CD8-positive, alpha-beta memory T cell (primary cell): ENCODE data around the gene PYROXD2. TPM values are rescaled to one million over a fixed set of nuclear protein-coding genes. Genes with fewer than 3 reads are reported as not detected.

Experiments
- CTCF ChIA-PET: fragments of 350-600 bp; sonication (Branson Sonifier 250); formaldehyde crosslinking; loops from one replicate; lab custom pipeline; 2021; ENCODE audit warnings: antibody characterized with exemption; lab: Charles Lee
- POLR2A ChIA-PET: fragments of 350-600 bp; sonication (Branson Sonifier 250); formaldehyde crosslinking; loops from one replicate; lab custom pipeline; 2021; ENCODE audit warnings: antibody characterized with exemption; lab: Charles Lee
- DNase-seq, 5 donors: peaks; one replicate each; pipeline versions ENCODE4 v3.0.0 to v3.0.0-alpha.2; 2020 to 2022; ENCODE audit warnings: mixed read lengths in 1 of 5
- H3K27ac ChIP-seq: one replicate; pipeline ENCODE4 v1.7.0; 2013; ENCODE audit warnings: low read depth, mild to moderate bottlenecking, low read length, moderate library complexity
- H3K27me3 ChIP-seq: 2 replicates; pipeline ENCODE4 v1.7.0; 2013; ENCODE audit warnings: low read length, mild to moderate bottlenecking; ENCODE audit not compliant: insufficient read depth, poor library complexity, severe bottlenecking
- H3K36me3 ChIP-seq: 2 replicates; pipeline ENCODE4 v1.7.0; 2013; ENCODE audit warnings: mild to moderate bottlenecking, low read length, moderate library complexity; ENCODE audit not compliant: insufficient read depth
- H3K4me1 ChIP-seq: 2 replicates; pipeline ENCODE4 v1.7.0; 2013; ENCODE audit warnings: mild to moderate bottlenecking, low read length, moderate library complexity; ENCODE audit not compliant: insufficient read depth
- H3K4me3 ChIP-seq: 2 replicates; pipeline ENCODE4 v1.7.0; 2013; ENCODE audit warnings: mild to moderate bottlenecking, low read length
- H3K9me3 ChIP-seq: 2 replicates; pipeline ENCODE4 v1.7.0; 2013; ENCODE audit warnings: mild to moderate bottlenecking, low read length
- H3K27ac Mint-ChIP-seq, 8 donors: one replicate each; pipeline ENCODE4 v1.8.0; 2020 to 2021; ENCODE audit warnings: mixed read lengths in 8 of 8, mild to moderate bottlenecking in 6 of 8, inconsistent platforms in 3 of 8, moderate library complexity in 3 of 8
- H3K27me3 Mint-ChIP-seq, 2 donors: one replicate each; pipeline ENCODE4 v1.8.0; 2020 to 2021; ENCODE audit warnings: mixed read lengths in 2 of 2, mild to moderate bottlenecking in 1 of 2, moderate library complexity in 1 of 2
- H3K36me3 Mint-ChIP-seq, 3 donors: one replicate each; pipeline ENCODE4 v1.8.0; 2020 to 2021; ENCODE audit warnings: mixed read lengths in 3 of 3, inconsistent platforms in 1 of 3, mild to moderate bottlenecking in 1 of 3
- H3K4me1 Mint-ChIP-seq, 3 donors: one replicate each; pipeline ENCODE4 v1.8.0; 2020 to 2021; ENCODE audit warnings: mixed read lengths in 3 of 3, inconsistent platforms in 1 of 3, mild to moderate bottlenecking in 1 of 3
- H3K4me3 Mint-ChIP-seq, 7 donors: one replicate each; pipeline ENCODE4 v1.8.0; 2020 to 2021; ENCODE audit warnings: mixed read lengths in 7 of 7, mild to moderate bottlenecking in 6 of 7, moderate library complexity in 4 of 7, inconsistent platforms in 2 of 7
- H3K9me3 Mint-ChIP-seq, 5 donors: one replicate each; pipeline ENCODE4 v1.8.0; 2020 to 2022; ENCODE audit warnings: mixed read lengths in 5 of 5, mild to moderate bottlenecking in 3 of 5, moderate library complexity in 2 of 5, inconsistent platforms in 1 of 5
- polyA plus RNA-seq: library from polyadenylated mRNA; unstranded; fragments of 300-500 nt; fragmentation: Illumina TruSeq; gene quantifications from one replicate; pipeline ENCODE4 v1.2.3, GENCODE V29; 2021
- total RNA-seq, 2 experiments: library from RNA; stranded (reverse); gene quantifications; one replicate each; pipeline ENCODE4 v1.2.3, GENCODE V29; 2021

Gene PYROXD2
- total RNA-seq (1 to 10 TPM; 3.6 to 4.0 TPM), polyA plus RNA-seq (5.3 TPM)

DNA sequence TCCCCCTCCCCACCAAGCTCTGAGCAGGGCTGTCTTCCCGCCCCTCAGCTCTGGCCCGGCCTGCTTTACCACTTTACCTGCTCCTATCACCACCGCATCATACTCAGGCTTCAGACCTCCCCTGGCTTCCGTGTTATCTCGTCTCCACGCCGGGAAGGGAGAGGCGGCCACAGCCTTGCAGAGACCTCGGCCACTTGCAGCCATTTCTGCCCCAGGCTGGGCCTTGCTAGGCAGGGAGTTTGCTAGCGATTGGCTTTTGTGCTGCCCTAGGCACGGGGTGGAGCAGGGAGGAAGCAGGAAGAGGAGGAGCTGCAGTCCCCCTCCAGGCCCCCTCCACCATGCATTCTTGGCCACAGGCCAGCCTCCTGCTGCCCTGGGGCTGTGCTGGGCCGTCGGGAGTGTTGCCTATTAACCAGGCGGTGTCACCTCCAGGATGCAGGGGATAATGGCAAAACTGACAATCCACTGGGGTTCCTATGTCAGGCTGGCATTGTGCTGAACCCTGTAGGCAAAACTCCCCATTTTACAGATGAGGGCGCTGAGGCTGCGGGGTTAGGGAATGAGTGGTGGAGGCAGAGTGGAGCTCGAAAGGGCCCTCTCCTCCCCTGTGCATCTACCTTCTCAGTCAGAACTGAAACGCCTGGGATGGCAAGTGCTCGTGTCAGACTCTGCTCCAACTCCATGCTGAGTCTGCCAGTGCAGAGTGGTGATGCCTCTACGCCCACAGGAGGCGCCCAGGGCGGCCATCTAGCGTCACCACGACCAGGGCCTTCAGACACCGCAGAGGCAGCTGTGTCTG, at the start of gene PYROXD2:
PYROXD2 (minus strand) TSS at position 251 of the 799 bp plus-strand sequence; CDS start at position 204, 47 bp downstream.
- peaks cover 16% of the 10 kb centered on the region for H3K4me1 ChIP-seq
- peak within 1 kb of the TSS; percentile 68 for H3K4me3 ChIP-seq
- H3K4me1 Mint-ChIP-seq, result peaks cover 17 to 36% (median 30%) of the 10 kb centered on the region in 3 donors
- ChIA-PET CTCF (interaction anchor here (1.5 kb wide), 1 partner anchor 10 kb away, joined by 7 read pairs; no protein-coding TSS in a partner anchor), POLR2A (interaction anchor here (0.5 kb wide), 1 partner anchor 301 kb away, joined by 3 read pairs; no protein-coding TSS in a partner anchor)
- peak within 1 kb of the TSS; percentile 86 to 98 (median 95) for H3K4me3 Mint-ChIP-seq
- H3K36me3 ChIP-seq, result peaks cover 6% of the 10 kb centered on the region
- no peaks in the 10 kb centered on the region for H3K27me3 Mint-ChIP-seq
- H3K27ac Mint-ChIP-seq, result peak within 1 kb of the TSS; percentile 67 to 98 (median 94)
- DNase-seq, result peak in 4 of 5 donors; percentile 52 to 63 (median 58)
- H3K27me3 ChIP-seq, result no peaks in the 10 kb centered on the region
- peaks cover 0 to 42% (median 6%) of the 10 kb centered on the region in 3 donors for H3K36me3 Mint-ChIP-seq
- H3K27ac ChIP-seq, result peak within 1 kb of the TSS; percentile 52
- H3K9me3 Mint-ChIP-seq, result no peaks in the 10 kb centered on the region
- H3K9me3 ChIP-seq, result no peaks in the 10 kb centered on the region

DNA sequence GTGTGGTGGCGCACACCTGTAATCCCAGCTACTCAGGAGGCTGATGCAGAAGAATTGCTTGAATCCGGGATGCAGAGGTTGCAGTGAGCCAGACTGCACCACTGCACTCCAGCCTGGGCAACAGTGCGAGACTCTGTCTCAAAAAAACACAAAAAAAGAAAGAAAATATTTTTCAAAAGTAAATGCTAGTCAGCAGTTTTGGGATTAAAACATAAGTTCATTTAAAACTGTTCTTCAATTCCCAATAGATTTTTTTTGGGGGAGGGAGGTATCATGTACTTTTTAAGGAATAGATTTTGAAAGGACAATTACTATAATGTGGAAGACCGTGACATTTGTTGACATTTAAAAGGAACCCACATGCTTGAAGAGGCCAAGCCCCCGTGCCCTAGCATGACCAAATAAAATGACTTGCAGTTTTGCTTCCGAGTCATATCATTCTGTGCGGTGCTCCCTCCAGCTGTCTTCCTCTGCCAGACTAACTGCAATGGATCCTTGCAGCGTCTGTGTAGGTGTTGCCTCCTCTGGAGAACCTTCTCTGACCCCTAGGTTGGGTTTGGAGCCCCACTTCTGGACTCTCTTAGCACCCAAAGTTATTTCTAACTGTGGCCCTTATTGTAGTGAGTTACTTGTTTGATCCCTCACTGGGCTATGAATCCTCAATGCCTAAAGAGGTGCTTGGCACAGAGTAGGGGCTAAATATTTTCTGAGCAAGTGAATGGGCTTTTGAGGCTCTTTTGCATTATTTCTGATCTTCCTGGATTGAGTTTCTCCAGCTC, 49.2 kb upstream of the PYROXD2 start:
- H3K9me3 Mint-ChIP-seq, result no peaks in the 10 kb centered on the region
- no peak overlapping the region for H3K27ac ChIP-seq
- DNase-seq, result no peak

GRCh38 chr10:98463016-98463415, 48.0 kb upstream of the PYROXD2 start:
- Histone ChIP-seq H3K4me3 (no peak overlapping the region), H3K27ac (no peak overlapping the region), H3K27me3 (no peaks in the 10 kb centered on the region), H3K4me1 (no peaks in the 10 kb centered on the region), H3K36me3 (no peaks in the 10 kb centered on the region), H3K9me3 (no peaks in the 10 kb centered on the region)
- peaks cover 10 to 16% of the 10 kb centered on the region in 2 donors for H3K27me3 Mint-ChIP-seq
- H3K9me3 Mint-ChIP-seq, result no peaks in the 10 kb centered on the region
- H3K4me1 Mint-ChIP-seq, result peaks cover 0 to 5% (median 4%) of the 10 kb centered on the region in 3 donors
- CTCF ChIA-PET, result no interaction called here
- H3K4me3 Mint-ChIP-seq, result no peak overlapping the region
- H3K27ac Mint-ChIP-seq, result no peak overlapping the region
- POLR2A ChIA-PET, result no interaction called here
- DNase-seq, result no peak
- peaks cover 0 to 4% (median 2%) of the 10 kb centered on the region in 3 donors for H3K36me3 Mint-ChIP-seq

More for the DNA sequence above, 49.2 kb upstream of the PYROXD2 start:
- Mint-ChIP-seq H3K4me1 (peaks cover 5 to 11% (median 9%) of the 10 kb centered on the region in 3 donors), H3K4me3 (no peak overlapping the region), H3K27ac (no peak overlapping the region), H3K27me3 (peaks cover 7% of the 10 kb centered on the region in 2 donors), H3K36me3 (peaks cover 0 to 4% (median 2%) of the 10 kb centered on the region in 3 donors)
- H3K36me3 ChIP-seq, result no peaks in the 10 kb centered on the region
- ChIA-PET POLR2A (no interaction called here), CTCF (interaction anchor here (1.5 kb wide), 1 partner anchor 38 kb away, joined by 3 read pairs; no protein-coding TSS in a partner anchor)
- no peak overlapping the region for H3K4me3 ChIP-seq
- no peaks in the 10 kb centered on the region for H3K27me3 ChIP-seq
- no peaks in the 10 kb centered on the region for H3K9me3 ChIP-seq
- H3K4me1 ChIP-seq, result no peaks in the 10 kb centered on the region

- H3K4me1 Mint-ChIP-seq, result no peaks in the 10 kb centered on the region
- peaks cover 6 to 23% of the 10 kb centered on the region in 2 donors for H3K27me3 Mint-ChIP-seq
- no peaks in the 10 kb centered on the region for H3K36me3 ChIP-seq
- no peaks in the 10 kb centered on the region for H3K9me3 Mint-ChIP-seq
- no peak overlapping the region for H3K27ac Mint-ChIP-seq
- H3K4me1 ChIP-seq, result no peaks in the 10 kb centered on the region
- H3K9me3 ChIP-seq, result no peaks in the 10 kb centered on the region
- CTCF ChIA-PET, result no interaction called here
- no peaks in the 10 kb centered on the region for H3K27me3 ChIP-seq
- POLR2A ChIA-PET, result no interaction called here
- peaks cover 0 to 4% (median 0%) of the 10 kb centered on the region in 3 donors for H3K36me3 Mint-ChIP-seq
- peak overlapping the region; percentile 47 for H3K27ac ChIP-seq
- no peak overlapping the region for H3K4me3 ChIP-seq
- H3K4me3 Mint-ChIP-seq, result no peak overlapping the region
- no peak for DNase-seq
These were observed 46.5 kb upstream of the PYROXD2 start for GRCh38 chr10:98461500-98461842.

DNA sequence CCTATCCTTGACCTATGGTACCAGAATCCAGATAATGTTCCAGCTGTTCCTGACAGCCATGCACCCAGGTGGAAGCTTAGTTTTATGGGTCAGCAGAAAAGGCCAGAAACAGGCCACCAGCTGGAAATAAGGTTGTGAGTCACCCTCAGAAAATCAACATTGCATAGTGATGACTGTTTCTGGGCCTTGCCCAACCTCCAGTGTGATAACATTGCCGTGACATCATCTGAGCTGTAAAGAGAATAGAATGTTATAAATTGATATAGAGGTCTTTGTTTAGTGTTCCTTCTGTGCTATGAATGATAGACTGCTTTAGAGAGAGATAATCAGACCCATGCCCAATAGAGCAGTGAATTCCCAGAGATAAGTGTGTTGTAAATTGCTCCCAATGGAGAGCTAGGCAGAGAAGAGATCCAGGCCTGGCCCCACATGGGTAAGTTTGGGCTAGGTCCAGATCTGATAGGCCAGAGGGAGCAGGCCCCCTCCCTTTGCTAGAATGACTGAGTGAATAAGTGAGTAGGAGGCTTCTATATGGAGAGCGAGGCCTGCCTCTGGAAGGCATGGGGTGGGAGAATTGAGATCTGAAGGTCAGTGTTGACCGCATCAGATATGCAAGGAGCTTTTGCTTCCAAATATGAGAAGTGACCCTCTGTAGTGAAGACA, 46.0 kb upstream of the PYROXD2 start:
- H3K4me3 ChIP-seq, result no peak overlapping the region
- no peaks in the 10 kb centered on the region for H3K9me3 ChIP-seq
- CTCF ChIA-PET, result no interaction called here
- H3K36me3 ChIP-seq, result no peaks in the 10 kb centered on the region
- DNase-seq, result no peak
- Mint-ChIP-seq H3K36me3 (peaks cover 0 to 4% (median 0%) of the 10 kb centered on the region in 3 donors), H3K27me3 (peaks cover 6 to 23% of the 10 kb centered on the region in 2 donors), H3K4me1 (no peaks in the 10 kb centered on the region), H3K4me3 (no peak overlapping the region), H3K27ac (no peak overlapping the region), H3K9me3 (no peaks in the 10 kb centered on the region)
- H3K4me1 ChIP-seq, result no peaks in the 10 kb centered on the region
- POLR2A ChIA-PET, result no interaction called here
- peak overlapping the region; percentile 47 for H3K27ac ChIP-seq
- no peaks in the 10 kb centered on the region for H3K27me3 ChIP-seq

DNA sequence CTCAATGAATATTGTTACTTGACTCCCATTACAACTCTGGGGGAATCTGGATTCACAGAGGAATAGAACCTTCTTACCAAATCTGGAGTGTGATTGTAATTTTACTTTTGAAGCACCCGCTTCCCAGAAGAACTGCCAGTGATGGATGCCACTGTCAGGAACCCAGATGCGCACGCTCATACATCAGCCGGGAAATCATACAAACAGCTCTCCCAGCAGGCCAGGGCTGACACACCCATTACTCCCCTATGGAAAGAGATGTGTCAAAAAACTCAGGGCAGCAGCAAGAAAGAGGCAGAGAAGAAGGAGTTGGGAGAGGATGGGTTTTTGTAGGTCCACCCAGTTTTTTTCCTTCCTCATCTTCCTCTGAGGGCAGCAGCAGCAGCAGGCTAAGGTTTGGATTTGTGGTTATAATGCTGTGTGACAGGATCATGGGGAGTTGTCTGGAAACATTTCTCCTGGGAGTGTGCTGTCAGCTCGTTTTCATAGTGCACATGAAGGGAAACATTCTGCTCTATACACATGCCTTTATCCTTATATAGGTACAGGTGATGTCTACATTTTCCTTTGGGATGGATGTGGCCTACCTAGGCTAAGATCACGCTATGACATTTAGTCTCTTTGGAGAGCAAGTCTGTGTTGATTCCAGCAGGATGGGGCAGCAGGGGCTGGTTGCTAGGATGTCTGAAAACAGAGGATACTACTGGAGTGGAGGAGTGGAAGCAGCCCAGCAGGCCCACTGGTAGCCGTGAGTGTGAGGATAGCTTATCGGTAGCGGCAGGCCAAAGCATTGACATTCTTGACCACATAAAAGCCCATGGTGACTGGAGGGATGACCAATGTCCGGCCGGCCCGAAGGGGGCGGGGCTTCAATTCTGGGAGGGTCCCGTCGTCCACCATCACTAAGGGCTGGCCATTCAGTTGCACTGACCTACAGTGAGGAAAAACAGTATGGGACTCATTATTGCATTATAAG, 44.1 kb upstream of the PYROXD2 start:
- peaks cover 10 to 23% of the 10 kb centered on the region in 2 donors for H3K27me3 Mint-ChIP-seq
- Histone ChIP-seq H3K27ac (no peak overlapping the region), H3K4me1 (no peaks in the 10 kb centered on the region), H3K36me3 (no peaks in the 10 kb centered on the region), H3K9me3 (no peaks in the 10 kb centered on the region), H3K27me3 (no peaks in the 10 kb centered on the region), H3K4me3 (no peak overlapping the region)
- ChIA-PET CTCF (interaction anchor here (2.3 kb wide), 1 partner anchor 9 kb away, joined by 12 read pairs; no protein-coding TSS in a partner anchor), POLR2A (no interaction called here)
- no peak overlapping the region for H3K27ac Mint-ChIP-seq
- H3K4me1 Mint-ChIP-seq, result no peaks in the 10 kb centered on the region
- no peaks in the 10 kb centered on the region for H3K9me3 Mint-ChIP-seq
- DNase-seq, result no peak
- H3K4me3 Mint-ChIP-seq, result no peak overlapping the region
- peaks cover 0 to 4% (median 0%) of the 10 kb centered on the region in 3 donors for H3K36me3 Mint-ChIP-seq

DNA sequence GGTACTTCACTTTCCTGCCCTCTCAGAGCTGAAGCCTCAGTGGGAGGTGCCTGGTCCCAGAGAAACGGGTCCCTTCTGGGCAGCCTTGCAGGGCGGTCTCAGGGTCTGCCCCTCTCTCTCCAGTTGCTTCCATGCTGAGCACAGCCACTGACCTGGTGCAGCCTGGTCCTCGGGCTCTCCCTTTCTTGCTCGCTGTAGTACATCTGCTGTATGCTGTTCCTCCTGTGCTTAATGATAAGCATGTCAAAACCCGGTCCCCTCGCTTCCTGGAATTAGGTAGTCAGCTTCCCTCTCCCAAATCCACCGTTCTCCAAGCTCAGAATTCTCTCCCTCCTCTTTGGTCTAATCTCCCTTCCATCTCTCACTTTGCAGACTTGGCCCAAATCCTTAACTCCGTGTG, 42.7 kb upstream of the PYROXD2 start:
- Mint-ChIP-seq H3K27ac (no peak overlapping the region), H3K9me3 (no peaks in the 10 kb centered on the region), H3K27me3 (peaks cover 10 to 30% of the 10 kb centered on the region in 2 donors), H3K36me3 (peaks cover 0 to 4% (median 0%) of the 10 kb centered on the region in 3 donors), H3K4me3 (no peak overlapping the region), H3K4me1 (no peaks in the 10 kb centered on the region)
- Histone ChIP-seq H3K36me3 (no peaks in the 10 kb centered on the region), H3K27ac (no peak overlapping the region), H3K9me3 (no peaks in the 10 kb centered on the region), H3K4me1 (no peaks in the 10 kb centered on the region), H3K4me3 (no peak overlapping the region), H3K27me3 (peaks cover 3% of the 10 kb centered on the region)
- DNase-seq, result no peak
- ChIA-PET POLR2A (no interaction called here), CTCF (interaction anchor here (2.3 kb wide), 1 partner anchor 10 kb away, joined by 12 read pairs; no protein-coding TSS in a partner anchor)
